PC-9 (cell line): ENCODE measurements around the gene PURA.

Experiments used
- CTCF ChIP-seq: fragments of 200-600 bp; sonication (generic); conservative IDR thresholded peaks from 2 replicates; pipeline ENCODE4 v1.6.1; 2017; ENCODE audit warnings: mixed run types, antibody characterized with exemption, mild to moderate bottlenecking, moderate library complexity
- EZH2 ChIP-seq: fragments of 200-600 bp; sonication (generic); IDR thresholded peaks from 2 replicates; pipeline ENCODE4 v1.8.0; 2017; ENCODE audit warnings: antibody characterized with exemption, low read depth

GRCh38 chr5:140090251-140090650, 23.7 kb upstream of the PURA start:
- no peak for TF ChIP-seq CTCF
- TF ChIP-seq EZH2 = no peak
